ENCODE measurements around the gene CARM1. TPM values are rescaled to one million over a fixed set of nuclear protein-coding genes. Genes with fewer than 3 reads are reported as not detected.
"Not testable (repeated sequence)": the region's sequence is repeated elsewhere in the genome, so short reads cannot be mapped to it uniquely, and the experiment has no call there.

Gene CARM1
- total and polyA plus RNA-seq, 2 donors (not counting 1 experiment from before 2014, with no cell fraction given) = 33.0 to 34.3 TPM

DNA sequence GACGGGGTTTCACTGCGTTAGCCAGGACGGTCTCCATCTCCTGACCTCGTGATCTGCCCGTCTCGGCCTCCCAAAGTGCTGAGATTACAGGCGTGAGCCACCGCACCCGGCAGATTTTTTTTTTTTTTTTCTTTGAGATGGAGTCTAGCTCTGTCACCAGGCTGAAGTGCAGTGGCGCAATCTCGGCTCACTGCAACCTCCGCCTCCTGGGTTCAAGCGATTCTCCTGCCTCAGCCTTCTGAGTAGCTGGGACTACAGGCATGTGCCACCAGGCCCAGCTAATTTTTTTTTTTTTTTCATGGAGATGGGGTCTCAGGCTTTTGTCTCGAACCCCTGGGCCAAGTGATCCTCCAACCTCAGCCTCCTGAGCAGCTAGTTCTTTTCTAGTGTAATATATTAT is 70.3 kb downstream of the CARM1 start:
- WGBS (ENCODE audit: insufficient coverage) = 95% methylated on average over 7 of the region's 14 CpGs
- not testable (repeated sequence) for ATAC-seq (ENCODE audit: low read depth); H3K9me3 Mint-ChIP-seq (ENCODE audit: insufficient read depth); DNase-seq; H3K4me2 ChIP-seq (replicated peaks; ENCODE audit: low read depth, low read length, poor library complexity, severe bottlenecking); H3K4me3 Mint-ChIP-seq; H3K27ac Mint-ChIP-seq; H3K27ac ChIP-seq (ENCODE audit: low read length in 2 of 2); H3K36me3 ChIP-seq (replicated peaks in 1 of 2; ENCODE audit: control extremely low read depth in 1 of 2, control insufficient read depth in 1 of 2, extremely low read depth in 1 of 2, insufficient read depth in 2 of 2, low read length in 1 of 2); H3K4me1 Mint-ChIP-seq; H2AFZ ChIP-seq (ENCODE audit: insufficient read depth, low read depth, low read length, poor library complexity, severe bottlenecking); H3K79me2 ChIP-seq (ENCODE audit: control insufficient read depth, insufficient read depth, low read length); H3K4me3 ChIP-seq (ENCODE audit: control extremely low read depth in 1 of 5, extremely low read depth in 1 of 5, insufficient read depth in 1 of 5, low read depth in 2 of 5, low read length in 4 of 5); H3K27me3 ChIP-seq (replicated peaks in 1 of 4; ENCODE audit: control extremely low read depth in 1 of 4, control insufficient read depth in 3 of 4, insufficient read depth in 4 of 4, low read length in 3 of 4); H3K4me1 ChIP-seq (ENCODE audit: control insufficient read depth in 2 of 2, insufficient read depth in 2 of 2, low read length in 2 of 2); H3K9me3 ChIP-seq (ENCODE audit: control extremely low read depth in 1 of 3, control insufficient read depth in 2 of 3, insufficient read depth in 1 of 3, low read length in 2 of 3); H4K20me1 ChIP-seq (ENCODE audit: control insufficient read depth, insufficient read depth, low read length, poor library complexity, severe bottlenecking); H3K9ac ChIP-seq (ENCODE audit: low read length); H3K27me3 Mint-ChIP-seq
- POLR2A ChIA-PET = interaction anchor here (0.6 to 0.8 kb wide), 4 partner anchors 19 to 92 kb away, joined by 3 to 8 read pairs (median 4); partner anchors contain the start of genes CARM1 and SMARCA4
- intact Hi-C loops (cut with micrococcal nuclease) = loop anchor here (1.0 to 5.0 kb wide), 4 partner anchors 19 to 261 kb away; partner anchors contain the start of gene SMARCA4
- CTCF ChIA-PET = interaction anchor here (0.7 to 2.9 kb wide), 34 partner anchors 9 to 1149 kb away, joined by 3 to 23 read pairs (median 4); no protein-coding TSS in a partner anchor

DNA sequence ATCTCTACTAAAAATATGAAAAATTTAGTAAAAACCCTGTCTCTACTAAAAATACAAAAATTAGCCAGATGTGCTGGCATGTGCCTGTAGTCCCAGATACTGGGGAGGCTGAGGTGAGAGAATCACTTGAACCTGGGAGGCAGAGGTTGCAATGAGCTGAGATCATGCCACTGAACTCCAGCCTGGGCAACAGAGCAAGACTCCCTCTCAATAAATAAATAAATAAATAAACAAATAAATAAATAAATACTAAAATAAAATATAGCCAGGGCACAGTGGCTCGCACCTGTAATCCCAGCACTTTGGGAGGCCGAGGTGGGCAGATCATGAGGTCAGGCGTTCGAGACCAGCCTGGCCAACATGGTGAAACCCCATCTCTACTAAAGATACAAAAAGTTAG is 72.1 kb downstream of the CARM1 start:
- WGBS (ENCODE audit: insufficient coverage) = no CpG with 5 or more reads among the region's 4 CpGs
- H2AFZ ChIP-seq (ENCODE audit: insufficient read depth, low read depth, low read length, poor library complexity, severe bottlenecking); H3K4me1 ChIP-seq (ENCODE audit: control insufficient read depth in 2 of 2, insufficient read depth in 2 of 2, low read length in 2 of 2); H3K36me3 ChIP-seq (replicated peaks in 1 of 2; ENCODE audit: control extremely low read depth in 1 of 2, control insufficient read depth in 1 of 2, extremely low read depth in 1 of 2, insufficient read depth in 2 of 2, low read length in 1 of 2); H3K9ac ChIP-seq (ENCODE audit: low read length); H3K27ac ChIP-seq (ENCODE audit: low read length in 2 of 2); H4K20me1 ChIP-seq (ENCODE audit: control insufficient read depth, insufficient read depth, low read length, poor library complexity, severe bottlenecking); H3K4me3 ChIP-seq (ENCODE audit: control extremely low read depth in 1 of 5, extremely low read depth in 1 of 5, insufficient read depth in 1 of 5, low read depth in 2 of 5, low read length in 4 of 5); H3K9me3 Mint-ChIP-seq (ENCODE audit: insufficient read depth); H3K4me1 Mint-ChIP-seq; H3K27ac Mint-ChIP-seq; H3K27me3 ChIP-seq (replicated peaks in 1 of 4; ENCODE audit: control extremely low read depth in 1 of 4, control insufficient read depth in 3 of 4, insufficient read depth in 4 of 4, low read length in 3 of 4); H3K79me2 ChIP-seq (ENCODE audit: control insufficient read depth, insufficient read depth, low read length); POLR2A ChIA-PET; H3K27me3 Mint-ChIP-seq; H3K4me3 Mint-ChIP-seq; H3K9me3 ChIP-seq (ENCODE audit: control extremely low read depth in 1 of 3, control insufficient read depth in 2 of 3, insufficient read depth in 1 of 3, low read length in 2 of 3); DNase-seq; H3K4me2 ChIP-seq (replicated peaks; ENCODE audit: low read depth, low read length, poor library complexity, severe bottlenecking); ATAC-seq (ENCODE audit: low read depth): not testable (repeated sequence)
- intact Hi-C loops (cut with micrococcal nuclease) = loop anchor here (2.0 to 5.0 kb wide), 2 partner anchors 17 to 259 kb away; partner anchors contain the start of gene SMARCA4
- CTCF ChIA-PET = interaction anchor here (1.0 to 2.4 kb wide), 4 partner anchors 14 to 261 kb away, joined by 4 to 12 read pairs (median 8); no protein-coding TSS in a partner anchor
